ENCODE measurements around the gene NDUFA12.

- no peak for TF ChIP-seq POLR2A (IDR thresholded peaks at IDR 0.05)
- no peak for TF ChIP-seq CTCF (IDR thresholded peaks at IDR 0.05)
These were observed 55.2 kb downstream of the NDUFA12 start for GRCh38 chr12:94948232-94948810.

All from heart left ventricle (tissue), 13 donors.